ENCODE measurements around the gene APP.

APP gene

DNA sequence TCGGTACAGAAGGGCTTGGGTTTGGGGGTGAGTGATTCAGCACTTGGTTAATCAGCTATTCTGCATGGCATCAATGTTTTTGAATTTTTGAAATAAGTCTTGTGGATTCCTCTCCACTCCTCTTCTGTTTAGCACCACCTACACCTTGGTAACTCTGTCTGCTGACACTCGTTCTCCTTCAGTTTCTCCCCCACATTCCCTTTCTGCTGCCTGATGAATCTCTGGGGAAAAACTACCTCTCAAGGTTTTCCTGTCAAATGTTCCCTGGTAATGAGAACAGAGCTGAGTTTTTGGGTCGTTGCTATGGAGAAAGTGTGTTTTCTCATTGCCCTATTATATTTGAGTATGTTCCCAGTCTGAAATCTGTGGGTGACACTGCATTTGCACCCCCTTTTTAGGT lies 327.6 kb downstream of the APP start:
- in situ Hi-C loops (cut with HindIII; ENCODE audit: low pct_unique_long_range_greater_than_20kb, low sequenced_read_pairs), result no loop called here
- DNase-seq (ENCODE audit: low read depth in 1 of 2, low spot score in 1 of 2), result no peak
- TF ChIP-seq JUND (IDR thresholded peaks at IDR 0.05; ENCODE audit: low read depth), result no peak

DNA sequence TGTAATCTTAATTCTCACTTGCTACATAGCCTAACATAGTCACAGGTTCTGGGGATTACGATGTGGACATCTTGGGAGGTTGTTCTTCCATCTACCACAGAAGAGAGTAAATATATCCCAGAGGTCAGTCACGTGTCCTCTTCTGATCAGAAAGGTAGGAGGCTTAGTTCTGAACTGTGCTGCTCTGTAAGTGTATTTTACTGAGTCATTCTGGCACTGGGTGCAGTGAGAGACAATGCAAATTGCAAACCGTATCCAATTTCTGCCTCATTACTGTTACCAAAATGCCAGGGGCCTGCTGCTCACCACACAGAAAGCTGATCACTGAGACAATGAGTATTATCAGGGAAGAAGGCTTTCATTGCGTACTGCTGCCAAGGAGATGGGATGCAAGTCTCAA lies 331.8 kb downstream of the APP start:
- TF ChIP-seq JUND (IDR thresholded peaks at IDR 0.05; ENCODE audit: low read depth), result no peak
- no peak for DNase-seq (ENCODE audit: low read depth in 1 of 2, low spot score in 1 of 2)
- in situ Hi-C loops (cut with HindIII; ENCODE audit: low pct_unique_long_range_greater_than_20kb, low sequenced_read_pairs), result no loop called here

- DNase-seq (ENCODE audit: low read depth in 1 of 2, low spot score in 1 of 2), result no peak
These were observed 332.9 kb downstream of the APP start for GRCh38 chr21:25837533-25838265.

GRCh38 chr21:25836396-25836795 lies 334.2 kb downstream of the APP start:
- no peak for TF ChIP-seq JUND (IDR thresholded peaks at IDR 0.05; ENCODE audit: low read depth)

More at GRCh38 chr21:25837533-25838265, 332.9 kb downstream of the APP start:
- no peak for TF ChIP-seq JUND (IDR thresholded peaks at IDR 0.05; ENCODE audit: low read depth)
- in situ Hi-C loops (cut with HindIII; ENCODE audit: low pct_unique_long_range_greater_than_20kb, low sequenced_read_pairs), result no loop called here

GRCh38 chr21:25834381-25834780 lies 336.2 kb downstream of the APP start:
- DNase-seq (ENCODE audit: low read depth in 1 of 2, low spot score in 1 of 2), result no peak
- in situ Hi-C loops (cut with HindIII; ENCODE audit: low pct_unique_long_range_greater_than_20kb, low sequenced_read_pairs), result no loop called here
- TF ChIP-seq JUND (IDR thresholded peaks at IDR 0.05; ENCODE audit: low read depth), result no peak

More at GRCh38 chr21:25836396-25836795, 334.2 kb downstream of the APP start:
- no peak for DNase-seq (ENCODE audit: low read depth in 1 of 2, low spot score in 1 of 2)
- in situ Hi-C loops (cut with HindIII; ENCODE audit: low pct_unique_long_range_greater_than_20kb, low sequenced_read_pairs), result no loop called here

DNA sequence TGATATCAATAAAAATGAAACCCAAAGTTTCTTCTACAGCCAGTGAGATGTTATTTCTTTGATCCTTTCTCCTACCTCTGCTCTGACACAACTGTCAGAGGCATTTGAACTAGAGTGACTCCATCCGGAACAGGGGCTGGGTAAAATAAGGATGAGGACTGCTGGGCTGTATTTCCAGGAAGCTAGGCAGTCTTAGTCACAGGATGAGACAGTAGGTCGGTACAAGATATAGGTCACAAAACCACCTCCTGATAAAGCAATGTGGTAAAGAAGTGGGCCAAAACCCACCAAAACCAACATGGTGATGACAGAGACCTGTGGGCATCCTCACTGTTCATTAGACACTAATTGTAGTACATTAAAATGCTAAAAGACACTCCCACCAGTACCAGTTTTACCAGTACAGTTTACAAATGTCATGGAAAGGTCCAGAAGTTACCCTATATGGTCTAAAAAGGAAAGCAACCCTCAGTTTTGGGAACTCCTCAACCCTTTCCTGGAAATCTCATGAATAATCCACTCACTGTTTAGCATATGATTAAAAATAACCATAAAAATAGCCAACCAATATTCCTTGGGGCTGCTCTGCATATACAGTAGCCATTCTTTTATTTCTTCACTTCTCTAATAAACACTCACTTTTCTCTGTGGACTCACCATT lies 339.1 kb downstream of the APP start:
- no peak for DNase-seq (ENCODE audit: low read depth in 1 of 2, low spot score in 1 of 2)
- TF ChIP-seq JUND (IDR thresholded peaks at IDR 0.05; ENCODE audit: low read depth), result no peak
- in situ Hi-C loops (cut with HindIII; ENCODE audit: low pct_unique_long_range_greater_than_20kb, low sequenced_read_pairs), result no loop called here

Measured in T47D (cell line).